HG03571 (cell line): ENCODE data around the gene STRIP1.

Source experiments
- ATAC-seq: cut with Tn5 transposase; IDR thresholded peaks from one replicate; pipeline ENCODE4 v1.9.1; 2021; ENCODE audit not compliant: unreplicated experiment

The STRIP1 gene

GRCh38 chr1:110034451-110035235 lies at the start of gene STRIP1:
STRIP1 (plus strand) TSS chr1:110034624; CDS start chr1:110034638, 14 bp downstream.
- ATAC-seq = peak; percentile 76

GRCh38 chr1:109985247-109986053 lies 49.0 kb upstream of the STRIP1 start:
- no peak for ATAC-seq

GRCh38 chr1:109986054-109986444 lies 48.4 kb upstream of the STRIP1 start:
- ATAC-seq = no peak

GRCh38 chr1:109988349-109988914 lies 46.0 kb upstream of the STRIP1 start:
- ATAC-seq = no peak

- no peak for ATAC-seq
Measured at GRCh38 chr1:109989506-109990301, 44.7 kb upstream of the STRIP1 start.

GRCh38 chr1:109990302-109990653 lies 44.1 kb upstream of the STRIP1 start:
- ATAC-seq = no peak

GRCh38 chr1:109991400-109991925 lies 43.0 kb upstream of the STRIP1 start:
- ATAC-seq = no peak

- ATAC-seq = no peak
Measured at GRCh38 chr1:109993885-109994284, 40.5 kb upstream of the STRIP1 start.

- no peak for ATAC-seq
Measured at GRCh38 chr1:109994654-109995053, 39.8 kb upstream of the STRIP1 start.

GRCh38 chr1:109995536-109995935 lies 38.9 kb upstream of the STRIP1 start:
- ATAC-seq = no peak

GRCh38 chr1:109996476-109996875 lies 37.9 kb upstream of the STRIP1 start:
- ATAC-seq = no peak

- no peak for ATAC-seq
Measured at GRCh38 chr1:109997204-109997866, 37.1 kb upstream of the STRIP1 start.

GRCh38 chr1:109997867-109998229 lies 36.6 kb upstream of the STRIP1 start:
- no peak for ATAC-seq

- ATAC-seq = no peak
Measured at GRCh38 chr1:110002695-110003094, 31.7 kb upstream of the STRIP1 start.

- ATAC-seq = peak; percentile 54
Measured at GRCh38 chr1:110003747-110004428, 30.5 kb upstream of the STRIP1 start.

GRCh38 chr1:110004583-110004982 lies 29.8 kb upstream of the STRIP1 start:
- no peak for ATAC-seq

- no peak for ATAC-seq
Measured at GRCh38 chr1:110005971-110006370, 28.5 kb upstream of the STRIP1 start.

GRCh38 chr1:110006516-110006915 lies 27.9 kb upstream of the STRIP1 start:
- no peak for ATAC-seq

- no peak for ATAC-seq
Measured at GRCh38 chr1:110007046-110007830, 27.2 kb upstream of the STRIP1 start.
